H1 (cell line): ENCODE measurements around the gene TTPAL. TPM values are rescaled to one million over a fixed set of nuclear protein-coding genes. Genes with fewer than 3 reads are reported as not detected.

Source experiments
- CTBP2 ChIP-seq: IDR thresholded peaks from 2 replicates; pipeline ENCODE4 v1.7.0; 2011; ENCODE audit warnings: borderline replicate concordance, mild to moderate bottlenecking, moderate library complexity, mixed read lengths, low read length; ENCODE audit not compliant: insufficient read depth, insufficient read length
- POU5F1 ChIP-seq: IDR thresholded peaks from 2 replicates; pipeline ENCODE4 v1.6.1; 2011; ENCODE audit warnings: low read depth, mild to moderate bottlenecking, low read length, moderate library complexity
- polyA plus RNA-seq, 7 experiments: library from polyadenylated mRNA; depleted of rRNA in 3 of 7; stranded (reverse) in 5 of 7; unstranded in 2 of 7; fragments of >200 nt in 5 of 7; fragments of 200-250 nt in 2 of 7; gene quantifications; 1 replicate in 5 of 7; 2 replicates in 1 of 7; 4 replicates in 1 of 7; pipeline versions ENCODE4 v1.2.1 to v1.2.3, GENCODE V29; 2011 to 2013; ENCODE audit warnings: missing spikeins in 2 of 7, mixed read lengths in 2 of 7
- total RNA-seq: library from RNA; stranded (reverse); fragmentation: NEBNext Ultra II Directional; extraction: Animal tissue kit (Norgen Biotek cat#: 25700); gene quantifications from 2 replicates; pipeline ENCODE4 v1.2.1, GENCODE V29; 2021

The TTPAL gene
- total and polyA plus RNA-seq, 2 of the 8 experiments (the other 6 are each of a cell fraction or from before 2014, with no cell fraction given), result 2.8 to 14.0 TPM

GRCh38 chr20:44495257-44495656 is 19.6 kb downstream of the TTPAL start (continued):
- TF ChIP-seq CTBP2 (no peak), POU5F1 (no peak)
